Cardiac muscle cell (in vitro differentiated cells and primary cell): ENCODE measurements around the gene SDK2. TPM values are rescaled to one million over a fixed set of nuclear protein-coding genes. Genes with fewer than 3 reads are reported as not detected.

Source experiments
- DNase-seq, 2 donors: peaks; one replicate each; pipeline versions ENCODE4 v3.0.0 to v3.0.0-alpha.2; 2010 to 2017; ENCODE audit warnings: low read depth in 1 of 2, low spot score in 1 of 2
- H3K27ac ChIP-seq: fragments of 200-600 bp; sonication (generic); 2 replicates; pipeline ENCODE4 v1.5.1; 2016
- H3K27me3 ChIP-seq: fragments of 200-600 bp; sonication (generic); 2 replicates; pipeline ENCODE4 v1.6.0; 2016; ENCODE audit warnings: control low read depth
- H3K36me3 ChIP-seq: fragments of 200-600 bp; sonication (generic); 2 replicates; pipeline ENCODE4 v1.5.1; 2016; ENCODE audit warnings: control low read depth
- H3K4me1 ChIP-seq: fragments of 200-600 bp; sonication (generic); 2 replicates; pipeline ENCODE4 v1.8.1; 2017; ENCODE audit warnings: low read depth, mild to moderate bottlenecking, mixed run types
- H3K4me3 ChIP-seq: fragments of 200-600 bp; sonication (generic); 2 replicates; pipeline ENCODE4 v1.5.1; 2016; ENCODE audit warnings: mild to moderate bottlenecking
- H3K9me3 ChIP-seq: fragments of 200-600 bp; sonication (generic); 2 replicates; pipeline ENCODE4 v1.5.1; 2017; ENCODE audit warnings: low read depth, mild to moderate bottlenecking, control low read depth
- CTCF ChIP-seq: IDR thresholded peaks from 2 replicates; pipeline ENCODE4 v1.5.1; 2012; ENCODE audit warnings: low read depth, mild to moderate bottlenecking, low read length
- polyA plus RNA-seq: library from polyadenylated mRNA; unstranded; fragments of >200 nt; fragmentation: Nextera tagmentation; extraction: Ambion mirVana; gene quantifications from 2 replicates; pipeline ENCODE4 v1.2.1, GENCODE V29; 2016
- total RNA-seq: library from RNA; depleted of rRNA; stranded (reverse); fragments of >200 nt; gene quantifications from 2 replicates; pipeline ENCODE4 v1.2.3, GENCODE V29; 2016

SDK2 gene
- total and polyA plus RNA-seq, 2 experiments from 2014 or later, result 11.8 to 46.8 TPM

GRCh38 chr17:73516431-73516830 lies 127.8 kb downstream of the SDK2 start:
- TF ChIP-seq CTCF, result no peak
- no peak overlapping the region for H3K27ac ChIP-seq

DNA sequence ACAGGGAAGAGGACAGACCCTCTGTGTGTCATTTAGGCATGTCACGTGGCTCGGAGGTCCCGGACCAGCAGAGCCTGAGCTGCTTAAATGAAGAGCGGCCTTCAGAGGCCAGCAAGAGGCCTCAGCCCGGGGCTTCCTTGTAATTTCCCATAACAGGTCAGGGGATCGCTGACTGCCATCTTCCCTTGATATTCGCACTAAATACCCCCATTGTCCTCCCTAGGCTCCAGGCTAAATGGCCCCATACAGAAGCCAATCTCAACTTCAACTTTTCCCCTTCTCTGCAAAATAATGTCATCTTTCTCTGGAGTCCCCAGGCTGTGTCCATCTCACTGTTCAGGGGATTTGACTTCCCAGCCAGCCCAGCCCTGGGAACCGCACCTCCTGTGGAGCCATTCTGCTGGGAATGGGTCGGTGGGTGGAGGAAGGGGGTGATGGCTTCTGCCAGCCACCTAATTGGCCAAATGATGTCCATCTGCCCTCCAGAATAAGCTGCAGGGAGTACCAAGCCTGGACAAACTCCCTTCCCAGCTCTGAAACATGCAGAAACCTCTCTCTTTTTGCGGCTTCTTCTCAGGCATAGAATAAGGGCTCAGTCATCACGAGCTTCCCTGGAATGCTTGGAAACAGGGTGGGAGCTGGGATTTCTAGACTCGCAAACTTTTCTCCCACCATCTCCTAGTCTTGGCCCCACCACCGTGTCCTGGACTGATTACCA lies 129.9 kb downstream of the SDK2 start:
- no peak for DNase-seq
- H3K27me3 ChIP-seq, result no peaks in the 10 kb centered on the region

More at GRCh38 chr17:73516431-73516830, 127.8 kb downstream of the SDK2 start:
- H3K36me3 ChIP-seq, result no peaks in the 10 kb centered on the region
- no peak overlapping the region for H3K4me3 ChIP-seq
- H3K9me3 ChIP-seq, result no peaks in the 10 kb centered on the region
- H3K27me3 ChIP-seq, result no peaks in the 10 kb centered on the region
- DNase-seq, result no peak
- peaks cover 10% of the 10 kb centered on the region for H3K4me1 ChIP-seq

GRCh38 chr17:73513426-73513825 lies 130.8 kb downstream of the SDK2 start:
- no peak for TF ChIP-seq CTCF
- Histone ChIP-seq H3K9me3 (no peaks in the 10 kb centered on the region), H3K36me3 (no peaks in the 10 kb centered on the region), H3K27me3 (no peaks in the 10 kb centered on the region), H3K27ac (no peak overlapping the region), H3K4me1 (peaks cover 10% of the 10 kb centered on the region), H3K4me3 (no peak overlapping the region)
- DNase-seq, result no peak

More for the DNA sequence above, 129.9 kb downstream of the SDK2 start:
- H3K27ac ChIP-seq, result no peak overlapping the region
- no peak for TF ChIP-seq CTCF
- H3K9me3 ChIP-seq, result no peaks in the 10 kb centered on the region
- H3K4me3 ChIP-seq, result no peak overlapping the region
- no peaks in the 10 kb centered on the region for H3K36me3 ChIP-seq
- H3K4me1 ChIP-seq, result peaks cover 10% of the 10 kb centered on the region

- H3K4me3 ChIP-seq, result no peak overlapping the region
- no peak for DNase-seq
- no peak for TF ChIP-seq CTCF
- no peaks in the 10 kb centered on the region for H3K9me3 ChIP-seq
- H3K27me3 ChIP-seq, result no peaks in the 10 kb centered on the region
- H3K4me1 ChIP-seq, result peaks cover 10% of the 10 kb centered on the region
- H3K36me3 ChIP-seq, result no peaks in the 10 kb centered on the region
- no peak overlapping the region for H3K27ac ChIP-seq
Measured at GRCh38 chr17:73511719-73512115, 132.5 kb downstream of the SDK2 start.

DNA sequence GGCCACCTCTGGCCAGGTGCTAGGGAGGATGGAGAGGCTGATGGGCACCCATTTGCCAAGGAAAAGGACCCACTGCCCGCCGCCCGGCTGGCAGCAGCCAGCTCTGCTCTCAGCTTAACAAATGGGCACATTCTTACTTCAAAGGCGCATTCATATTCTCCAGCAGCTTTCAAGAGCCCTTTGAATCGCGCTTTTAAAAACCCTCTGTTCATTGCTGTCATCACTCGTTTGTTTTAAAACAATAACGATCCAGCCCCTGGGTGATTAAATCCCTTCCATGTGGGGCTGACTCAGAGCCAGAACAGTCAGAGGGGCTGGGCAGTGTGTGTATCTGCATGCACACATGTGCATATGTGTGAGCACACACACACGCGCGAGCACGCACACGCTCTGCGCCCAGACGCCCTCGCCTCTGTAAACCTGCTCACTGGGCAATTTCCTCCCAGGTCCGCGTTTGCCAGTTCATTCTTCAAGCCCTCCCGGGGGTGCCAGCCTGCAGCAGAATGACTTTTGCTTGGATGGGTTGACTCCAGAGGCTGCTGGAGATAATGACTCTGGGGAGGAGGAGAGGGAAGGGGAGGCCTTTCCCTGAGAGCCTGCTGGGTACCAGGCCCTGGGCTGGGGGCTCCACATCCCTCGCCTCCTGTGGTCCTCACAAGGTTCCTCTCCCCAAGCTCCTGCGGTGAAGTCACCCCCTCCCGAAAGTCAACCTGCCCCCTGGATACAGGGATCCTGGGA lies 133.1 kb downstream of the SDK2 start:
- no peaks in the 10 kb centered on the region for H3K9me3 ChIP-seq
- no peak overlapping the region for H3K27ac ChIP-seq
- no peak overlapping the region for H3K4me3 ChIP-seq
- H3K4me1 ChIP-seq, result peaks cover 10% of the 10 kb centered on the region
- no peaks in the 10 kb centered on the region for H3K36me3 ChIP-seq
- DNase-seq, result no peak
- H3K27me3 ChIP-seq, result no peaks in the 10 kb centered on the region
- TF ChIP-seq CTCF, result no peak
